ENCODE measurements around the gene KCNJ16.

Gene KCNJ16

GRCh38 chr17:70070305-70071027 lies 4.6 kb upstream of the KCNJ16 start:
- DNase-seq = no peak

- no peak for DNase-seq
Measured at GRCh38 chr17:70071127-70071526, 3.9 kb upstream of the KCNJ16 start.

DNA sequence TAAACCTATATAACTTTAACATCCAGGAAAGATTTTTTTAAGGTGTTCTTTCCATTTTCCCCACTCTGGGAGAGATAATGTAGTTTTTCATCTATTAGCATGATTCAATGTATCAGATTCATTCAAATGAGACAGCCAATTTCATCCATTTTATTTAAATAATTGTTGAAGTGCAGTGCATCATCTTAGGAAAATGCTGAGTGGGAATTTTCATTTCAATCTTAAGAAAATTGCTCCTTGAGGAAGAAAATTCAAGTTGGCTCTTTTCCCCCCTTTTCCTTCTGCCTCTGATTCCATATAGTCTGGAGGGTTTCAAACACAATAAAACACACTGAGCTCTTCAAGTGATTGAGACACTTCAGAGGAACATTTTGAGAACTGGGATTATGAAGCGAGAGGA lies 3.4 kb upstream of the KCNJ16 start:
- no peak for DNase-seq

GRCh38 chr17:70072546-70073309 lies 2.3 kb upstream of the KCNJ16 start:
- DNase-seq = no peak

GRCh38 chr17:70073310-70073709 lies 1.7 kb upstream of the KCNJ16 start:
- no peak for DNase-seq

DNA sequence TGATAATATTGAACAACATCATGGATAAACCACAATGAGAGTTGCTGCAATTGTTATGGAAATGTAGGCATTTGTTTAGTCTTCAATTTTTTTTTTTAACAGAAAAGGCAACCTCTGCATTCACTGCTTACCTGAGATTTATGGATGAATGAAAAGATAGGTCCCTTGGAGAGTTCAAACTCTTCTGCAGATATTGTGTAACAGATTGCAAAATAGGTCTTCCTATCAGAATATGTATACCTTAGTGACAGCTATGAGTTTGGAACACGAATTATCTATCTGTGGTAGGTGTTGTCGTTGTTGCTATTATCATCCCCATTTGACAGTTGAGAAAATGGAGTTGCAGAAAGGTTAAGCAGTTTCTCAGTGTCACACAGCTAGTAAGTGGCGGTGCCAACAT lies 1.2 kb upstream of the KCNJ16 start:
- DNase-seq = no peak

DNA sequence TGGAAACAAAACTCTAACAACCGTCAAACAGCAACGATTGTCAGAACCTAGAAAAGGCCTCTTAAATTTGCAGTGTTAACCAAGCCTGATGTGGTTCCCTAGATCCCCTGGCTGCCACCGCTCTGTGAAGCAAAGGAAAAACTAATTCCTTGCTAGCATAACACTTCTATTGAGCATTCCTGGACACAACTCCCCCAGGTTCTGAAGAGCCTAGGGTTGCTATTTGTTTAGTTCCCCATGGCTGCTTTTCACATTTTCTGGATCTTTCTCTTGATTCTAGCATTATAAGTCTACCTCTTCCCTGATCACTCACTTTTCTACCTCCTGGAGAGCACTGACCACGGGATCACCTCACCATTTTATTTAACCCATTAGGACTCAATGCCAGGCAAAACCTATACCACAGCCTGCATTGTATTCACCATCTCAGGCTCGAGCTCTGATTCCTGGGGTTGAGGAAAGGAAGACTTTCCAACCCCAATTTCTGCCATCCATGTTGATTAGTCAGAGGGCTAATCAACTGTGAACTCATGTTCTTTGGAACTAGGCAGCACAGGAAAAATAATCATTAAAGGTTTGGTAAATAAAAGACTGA lies 692 bp upstream of the KCNJ16 start:
- DNase-seq = no peak

GRCh38 chr17:70076189-70076588 lies 1.2 kb downstream of the KCNJ16 start:
- no peak for DNase-seq

DNA sequence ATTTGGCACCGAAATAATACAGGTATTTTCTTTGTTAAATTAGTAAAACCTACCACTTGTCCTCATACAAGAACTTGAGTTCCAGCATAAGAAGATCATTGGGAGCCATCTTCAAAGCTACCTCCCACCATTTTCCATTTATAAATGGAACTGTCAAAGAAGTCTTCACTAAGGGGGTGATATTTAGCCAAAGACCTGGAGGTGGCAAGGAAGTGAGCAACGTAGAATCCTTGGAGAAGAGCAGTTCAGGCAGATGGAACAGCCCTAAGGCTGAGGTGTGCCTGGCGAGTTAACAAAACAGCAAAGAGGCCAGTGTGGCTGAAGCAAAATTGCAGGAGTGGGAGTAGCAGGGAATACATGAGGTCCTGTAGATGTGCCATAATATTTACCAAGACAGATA lies 1.8 kb downstream of the KCNJ16 start:
- DNase-seq = no peak

DNA sequence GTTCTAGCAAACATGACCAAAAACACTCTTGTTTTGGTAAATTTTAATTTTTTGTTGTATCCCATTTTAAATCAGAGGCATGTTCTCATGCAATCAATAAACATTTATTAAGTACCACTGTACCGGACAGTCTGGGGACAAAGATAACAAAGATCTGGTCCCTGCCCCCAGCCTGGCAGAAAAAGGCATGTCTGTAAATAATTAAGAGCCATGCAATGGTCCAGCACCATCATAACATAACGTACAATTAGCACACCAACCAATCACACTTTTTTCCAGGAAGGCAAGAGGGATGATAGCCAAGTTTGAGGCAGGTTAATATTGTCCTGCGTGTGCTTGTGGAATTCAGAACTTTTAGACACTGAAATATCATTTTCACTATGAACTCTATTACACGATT lies 3.5 kb downstream of the KCNJ16 start:
- DNase-seq = no peak

DNA sequence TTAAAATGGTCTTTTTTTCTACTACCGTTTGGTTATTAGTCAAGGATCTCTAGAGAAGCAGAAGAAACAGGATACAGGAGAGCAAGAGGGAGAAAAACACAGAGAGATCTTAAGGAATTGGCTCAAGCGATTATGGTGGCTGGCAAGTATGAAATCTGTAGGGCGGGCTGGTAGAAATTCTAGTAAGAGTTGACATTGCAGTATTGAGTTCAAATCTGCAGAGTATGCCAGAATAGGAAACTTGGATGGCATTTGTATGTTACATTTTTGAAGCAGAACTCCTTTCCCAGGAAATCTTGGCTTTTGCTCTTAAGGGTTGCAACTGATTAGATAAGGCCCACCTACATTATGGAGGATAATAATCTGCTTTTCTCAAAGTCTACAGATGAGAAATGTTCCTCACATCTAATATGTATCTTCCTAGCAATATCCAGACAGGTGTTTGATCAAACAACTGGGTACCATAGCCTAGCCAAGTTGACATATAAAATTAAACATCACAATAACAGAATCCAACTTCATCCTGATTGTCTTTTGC lies 4.0 kb downstream of the KCNJ16 start:
- no peak for DNase-seq

GRCh38 chr17:70080541-70081347 lies 5.7 kb downstream of the KCNJ16 start:
- DNase-seq = no peak

- no peak for DNase-seq
Measured at GRCh38 chr17:70081885-70082284, 6.9 kb downstream of the KCNJ16 start.

DNA sequence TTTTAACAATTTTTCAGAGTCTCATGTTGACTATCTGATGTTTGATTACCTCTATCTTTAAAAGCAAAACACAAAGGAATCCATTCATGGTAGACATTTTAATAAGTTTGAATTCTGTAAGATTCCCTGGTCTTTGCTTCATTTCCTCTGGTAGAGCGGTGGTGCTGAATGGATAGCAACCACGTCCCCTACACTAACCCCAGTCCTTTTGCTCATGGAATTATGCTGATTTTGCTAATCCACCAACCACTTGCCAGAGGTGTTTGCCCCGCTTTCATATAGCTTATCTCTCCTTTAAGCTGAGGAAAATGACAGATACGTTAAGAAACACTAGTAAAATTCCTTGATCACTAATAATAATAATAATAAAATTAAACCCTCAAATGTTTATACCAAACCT lies 9.5 kb downstream of the KCNJ16 start:
- no peak for DNase-seq

- no peak for DNase-seq
Measured at GRCh38 chr17:70086516-70086915, 11.5 kb downstream of the KCNJ16 start.

DNA sequence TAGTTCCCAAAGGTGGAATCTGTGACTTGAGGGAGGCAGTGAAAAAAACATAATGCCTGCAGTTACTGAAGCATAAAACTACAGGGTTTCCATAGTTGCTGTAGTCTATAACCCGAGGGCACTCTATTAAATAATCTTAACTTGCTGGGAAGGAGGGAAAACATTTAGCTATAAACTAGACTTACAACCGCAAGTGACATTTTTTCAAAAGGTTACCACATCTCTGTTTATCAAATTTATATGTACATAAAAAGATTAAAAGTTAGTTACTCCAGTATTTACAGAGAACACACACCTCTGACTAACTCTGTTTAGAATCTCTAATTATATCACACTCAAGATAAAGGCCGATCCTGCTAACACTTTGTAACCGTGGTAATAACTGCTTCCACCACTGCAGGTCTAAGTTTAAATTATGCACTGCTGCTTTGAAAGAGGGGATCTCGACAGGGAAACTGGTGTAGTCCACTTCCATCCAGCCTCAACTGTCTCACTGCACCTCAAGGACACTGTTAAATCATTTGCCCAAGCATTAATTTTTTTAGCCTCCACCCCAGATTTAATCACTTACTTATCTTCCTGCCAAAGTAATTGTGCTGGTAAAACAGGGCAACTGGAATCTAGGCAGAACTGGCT lies 14.6 kb downstream of the KCNJ16 start:
- DNase-seq = no peak

GRCh38 chr17:70091005-70091568 lies 16.1 kb downstream of the KCNJ16 start:
- no peak for DNase-seq

- DNase-seq = no peak
Measured at GRCh38 chr17:70091696-70092095, 16.7 kb downstream of the KCNJ16 start.

- no peak for DNase-seq
Measured at GRCh38 chr17:70093163-70093562, 18.1 kb downstream of the KCNJ16 start.

- DNase-seq = no peak
Measured at GRCh38 chr17:70095455-70095854, 20.4 kb downstream of the KCNJ16 start.

DNA sequence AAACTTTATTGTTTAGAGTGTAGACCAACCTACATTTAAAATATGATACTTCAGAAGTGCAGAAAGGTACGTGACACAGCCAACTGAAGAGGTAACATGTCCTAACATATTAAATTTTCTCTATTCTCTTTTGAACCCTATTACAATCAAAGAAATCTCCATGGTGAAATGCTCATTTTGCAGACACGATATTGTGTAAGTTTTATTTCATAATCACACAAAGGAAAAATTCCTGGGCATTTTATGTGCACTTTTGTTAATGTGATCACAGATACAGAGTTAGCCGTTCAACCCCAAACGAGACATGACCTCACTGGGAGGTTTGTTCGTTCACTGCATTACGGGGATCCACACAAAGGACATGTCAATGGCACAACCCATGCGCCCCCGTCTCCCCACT lies 21.8 kb downstream of the KCNJ16 start:
- no peak for DNase-seq

GRCh38 chr17:70098030-70098429 lies 23.0 kb downstream of the KCNJ16 start:
- no peak for DNase-seq

All from stimulated activated CD4-positive, alpha-beta T cell treated with anti-CD3 and anti-CD28 coated beads, Interleukin-2, amount 100 ng/mL, for 24 hours (primary cell).